NCI-H82 treated with DMSO at 0.1 percent for 48 hours (cell line): ENCODE measurements around the gene THAP5.
A peak's percentile ranks its signal among the peaks of the same experiment; 100 is the strongest.

Source experiments
- DNase-seq: peaks from one replicate; lab custom pipeline; 2025; ENCODE audit not compliant: unreplicated experiment; lab: John Stamatoyannopoulos, UW

Gene THAP5

GRCh38 chr7:108569381-108570145 is at the start of gene THAP5, which contains the start of gene DNAJB9:
TSS of gene THAP5 (minus strand) at chr7:108569706. CDS start at chr7:108569569, 137 bp downstream.
TSS of gene DNAJB9 (plus strand) at chr7:108569874. CDS start at chr7:108571727, 1,853 bp downstream.
- peak; percentile 98 for DNase-seq

GRCh38 chr7:108618056-108618455 is 48.5 kb upstream of the THAP5 start:
- no peak for DNase-seq

- DNase-seq = no peak
Observed at GRCh38 chr7:108614896-108615295, 45.4 kb upstream of the THAP5 start.

GRCh38 chr7:108613949-108614381 is 44.5 kb upstream of the THAP5 start:
- DNase-seq = no peak

GRCh38 chr7:108613147-108613948 is 43.8 kb upstream of the THAP5 start:
- peak; percentile 33 for DNase-seq

GRCh38 chr7:108611268-108611667 is 41.8 kb upstream of the THAP5 start:
- DNase-seq = no peak

- DNase-seq = no peak
Observed at GRCh38 chr7:108609643-108610042, 40.1 kb upstream of the THAP5 start.

GRCh38 chr7:108605559-108606201 is 36.2 kb upstream of the THAP5 start:
- no peak for DNase-seq

- DNase-seq = peak; percentile 28
Observed at GRCh38 chr7:108604307-108605077, 35.0 kb upstream of the THAP5 start.

GRCh38 chr7:108603656-108604306 is 34.3 kb upstream of the THAP5 start:
- DNase-seq = no peak

- DNase-seq = no peak
Observed at GRCh38 chr7:108600399-108600798, 30.9 kb upstream of the THAP5 start.

GRCh38 chr7:108598914-108599580 is 29.5 kb upstream of the THAP5 start:
- DNase-seq = peak; percentile 82

GRCh38 chr7:108598153-108598552 is 28.6 kb upstream of the THAP5 start:
- peak; percentile 57 for DNase-seq

- no peak for DNase-seq
Observed at GRCh38 chr7:108596560-108596959, 27.1 kb upstream of the THAP5 start.

- peak; percentile 52 for DNase-seq
Observed at GRCh38 chr7:108592646-108593201, 23.2 kb upstream of the THAP5 start.

GRCh38 chr7:108590606-108591005 is 21.1 kb upstream of the THAP5 start:
- no peak for DNase-seq

- peak; percentile 64 for DNase-seq
Observed at GRCh38 chr7:108589874-108590273, 20.4 kb upstream of the THAP5 start.

GRCh38 chr7:108589199-108589598 is 19.7 kb upstream of the THAP5 start:
- no peak for DNase-seq

GRCh38 chr7:108586274-108586710 is 16.8 kb upstream of the THAP5 start:
- no peak for DNase-seq
